Measurements from ENCODE around the gene NTN1. TPM values are rescaled to one million over a fixed set of nuclear protein-coding genes. Genes with fewer than 3 reads are reported as not detected.

NTN1 gene
- total and polyA plus RNA-seq, 2 of the 4 experiments (the other 2 are of a cell fraction), result under 0.01 to 0.07 TPM

DNA sequence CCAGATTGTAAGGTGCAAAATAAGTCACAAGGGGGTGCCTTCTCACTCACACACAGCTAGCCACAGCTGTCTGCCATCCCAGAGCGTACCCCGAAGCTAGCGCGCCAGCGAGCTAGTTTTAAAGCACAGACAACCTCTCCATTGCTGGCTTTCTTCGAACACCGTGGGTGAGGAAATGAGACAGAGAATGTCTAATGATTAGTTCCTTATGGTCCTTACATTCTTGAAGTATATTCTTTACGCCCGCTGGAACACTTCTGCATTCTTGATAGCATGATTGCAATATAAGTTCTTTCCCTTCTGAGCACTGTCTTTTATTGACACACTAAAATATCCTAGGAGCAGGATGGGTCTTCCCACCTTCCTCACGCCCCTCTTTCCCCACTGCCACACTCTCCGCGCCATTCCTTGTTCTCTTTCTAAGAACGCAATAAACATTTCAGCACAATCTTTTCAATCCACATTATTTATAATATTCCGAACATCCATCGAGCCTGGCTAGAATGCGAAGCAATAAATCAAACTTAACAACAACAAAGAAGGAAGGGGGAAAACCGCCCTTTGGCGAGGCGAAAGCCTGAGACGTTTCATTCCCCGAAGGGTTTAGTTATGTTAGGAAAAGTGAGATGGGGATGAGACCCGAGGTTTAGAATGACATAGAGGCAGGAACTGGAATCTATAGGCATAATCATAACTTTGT is 251.3 kb downstream of the NTN1 start:
- Histone ChIP-seq H4K8ac (ENCODE audit: low read depth in 2 of 2, low read length in 2 of 2) (no peak overlapping the region), H3K14ac (replicated peaks; ENCODE audit: low read depth, low read length) (no peak overlapping the region), H4K20me1 (ENCODE audit: insufficient read depth, low read length) (no peaks in the 10 kb centered on the region), H2BK120ac (ENCODE audit: low read depth, low read length) (no peak overlapping the region), H3K9ac (ENCODE audit: low read depth, low read length) (no peak overlapping the region), H3K27ac (ENCODE audit: insufficient read depth, low read length) (no peak overlapping the region), H3K23ac (ENCODE audit: low read depth, low read length) (no peak overlapping the region), H2BK15ac (ENCODE audit: low read depth, low read length) (no peak overlapping the region), H3K9me3 (ENCODE audit: control insufficient read depth, insufficient read depth, low read length) (no peaks in the 10 kb centered on the region), H3K4me2 (ENCODE audit: low read depth, low read length) (no peak overlapping the region), H3K56ac (ENCODE audit: extremely low read depth, insufficient read depth, low read length) (no peak overlapping the region), H2AFZ (replicated peaks; ENCODE audit: low read length, poor library complexity) (no peak overlapping the region), H2BK20ac (ENCODE audit: low read depth, low read length) (no peak overlapping the region), H3K4me3 (ENCODE audit: insufficient read depth, low read depth, low read length) (no peak overlapping the region), H4K91ac (ENCODE audit: insufficient read depth, low read depth, low read length) (no peak overlapping the region), H2AK9ac (replicated peaks; ENCODE audit: low read depth, low read length, poor library complexity) (no peak overlapping the region), H3K27me3 (ENCODE audit: control insufficient read depth, insufficient read depth, low read length) (no peaks in the 10 kb centered on the region), H2AK5ac (ENCODE audit: low read depth, low read length) (no peak overlapping the region), H3K36me3 (ENCODE audit: control insufficient read depth, insufficient read depth, low read length) (no peaks in the 10 kb centered on the region), H3K9me1 (ENCODE audit: insufficient read depth, low read length) (no peaks in the 10 kb centered on the region), H4K5ac (ENCODE audit: low read depth, low read length) (no peak overlapping the region), H3K4me1 (ENCODE audit: control insufficient read depth, insufficient read depth, low read length) (peaks cover 3% of the 10 kb centered on the region; the same call in 1 of the 2 replicates), H2BK5ac (ENCODE audit: low read depth, low read length, poor library complexity, severe bottlenecking) (no peak overlapping the region), H3K79me1 (ENCODE audit: low read depth in 1 of 2, low read length in 2 of 2) (no peaks in the 10 kb centered on the region), H3K4ac (ENCODE audit: low read depth, low read length) (no peak overlapping the region), H3K18ac (ENCODE audit: low read depth, low read length) (no peak overlapping the region)
- ATAC-seq (ENCODE audit: low read depth) (no peak), DNase-seq (no peak)
- ChIA-PET POLR2A (ENCODE audit: unreplicated experiment) (no interaction called here), CTCF (no interaction called here)
- intact Hi-C loops (cut with micrococcal nuclease) (loop anchor here (10.0 kb wide), 2 partner anchors 58 to 92 kb away; no protein-coding TSS in a partner anchor), in situ Hi-C loops (cut with MboI; ENCODE audit: low sequenced_read_pairs) (no loop called here), dilution Hi-C loops (cut with HindIII; ENCODE audit: low sequenced_read_pairs, unreplicated experiment) (no loop called here)
- no TSS peak for BruUV-seq (replicated peaks)
- TF ChIP-seq RFX5 (IDR thresholded peaks at IDR 0.05; ENCODE audit: low read depth, low read length), result no peak
- TF ChIP-seq MAFK (IDR thresholded peaks at IDR 0.05; ENCODE audit: low read depth, low read length), result no peak
- TF ChIP-seq BHLHE40 (IDR thresholded peaks at IDR 0.05; ENCODE audit: low read depth, low read length), result no peak
- no peak for TF ChIP-seq MXI1 (IDR thresholded peaks at IDR 0.05; ENCODE audit: borderline replicate concordance, low read depth, low read length)
- no peak for TF ChIP-seq FOS (IDR thresholded peaks at IDR 0.05; ENCODE audit: low read depth, low read length)
- TF ChIP-seq RCOR1 (IDR thresholded peaks at IDR 0.05; ENCODE audit: insufficient replicate concordance, low read length), result no peak
- WGBS, 2 experiments (ENCODE audit: extremely low coverage in 2 of 2, insufficient read length in 1 of 2), result 50 to 100% methylated on average over 1 to 3 of the region's 22 CpGs
